Stimulated activated CD8-positive, alpha-beta memory T cell treated with anti-CD3 and anti-CD28 coated beads, Interleukin-7, amount 100 ng/mL, for 48 hours (primary cell): ENCODE data around the gene ZDHHC16.
"Not testable (repeated sequence)": the region's sequence is repeated elsewhere in the genome, so short reads cannot be mapped to it uniquely, and the experiment has no call there.

Experiments used
- DNase-seq, 2 donors: peaks; one replicate each; pipeline ENCODE4 v3.0.0-alpha.2; 2020; ENCODE audit warnings: low read depth in 1 of 2; ENCODE audit errors: extremely low read depth in 1 of 2

ZDHHC16 gene

GRCh38 chr10:97434055-97434454, 11.9 kb upstream of the ZDHHC16 start:
- no peak for DNase-seq

GRCh38 chr10:97434557-97434956, 11.4 kb upstream of the ZDHHC16 start:
- DNase-seq, result no peak

GRCh38 chr10:97435211-97435610, 10.8 kb upstream of the ZDHHC16 start:
- no peak for DNase-seq

- no peak for DNase-seq
These were observed 3.7 kb upstream of the ZDHHC16 start for GRCh38 chr10:97442277-97442676.

GRCh38 chr10:97444212-97444611, 1.8 kb upstream of the ZDHHC16 start:
- no peak for DNase-seq

GRCh38 chr10:97445357-97445721, 636 bp upstream of the ZDHHC16 start:
- DNase-seq, result no peak

- DNase-seq, result no peak
These were observed 4.9 kb downstream of the ZDHHC16 start for GRCh38 chr10:97450828-97451227.

- no peak for DNase-seq
These were observed 5.6 kb downstream of the ZDHHC16 start for GRCh38 chr10:97451605-97452004.

GRCh38 chr10:97452352-97452751, 6.4 kb downstream of the ZDHHC16 start:
- no peak for DNase-seq

GRCh38 chr10:97454330-97455036, 8.5 kb downstream of the ZDHHC16 start:
- DNase-seq, result peak in 1 of 2 donors; percentile 21

GRCh38 chr10:97456034-97456685, 10.2 kb downstream of the ZDHHC16 start:
- no peak for DNase-seq

- no peak for DNase-seq
These were observed 10.7 kb downstream of the ZDHHC16 start for GRCh38 chr10:97456686-97457065.

GRCh38 chr10:97459111-97459510, 13.1 kb downstream of the ZDHHC16 start:
- DNase-seq, result no peak

- DNase-seq, result no peak
These were observed 14.0 kb downstream of the ZDHHC16 start for GRCh38 chr10:97459933-97460332.

GRCh38 chr10:97462309-97462708, 16.3 kb downstream of the ZDHHC16 start:
- DNase-seq, result no peak

- DNase-seq, result no peak
These were observed 17.6 kb downstream of the ZDHHC16 start for GRCh38 chr10:97463363-97464132.

- DNase-seq, result no peak
These were observed 18.3 kb downstream of the ZDHHC16 start for GRCh38 chr10:97464226-97464625.

GRCh38 chr10:97465982-97466381, 20.0 kb downstream of the ZDHHC16 start:
- DNase-seq, result no peak

- no peak for DNase-seq
These were observed 20.8 kb downstream of the ZDHHC16 start for GRCh38 chr10:97466755-97467154.

- DNase-seq, result no peak
These were observed 22.2 kb downstream of the ZDHHC16 start for GRCh38 chr10:97468162-97468561.

GRCh38 chr10:97468781-97469180, 22.8 kb downstream of the ZDHHC16 start:
- not testable (repeated sequence) for DNase-seq

GRCh38 chr10:97474918-97475317, 28.9 kb downstream of the ZDHHC16 start:
- no peak for DNase-seq
